ENCODE results near the gene SRRM3.
"Not testable (repeated sequence)": the region's sequence is repeated elsewhere in the genome, so short reads cannot be mapped to it uniquely, and the experiment has no call there.

The SRRM3 gene

GRCh38 chr7:76318488-76319353 is 117.0 kb downstream of the SRRM3 start:
- DNase-seq: peak; percentile 77

DNA sequence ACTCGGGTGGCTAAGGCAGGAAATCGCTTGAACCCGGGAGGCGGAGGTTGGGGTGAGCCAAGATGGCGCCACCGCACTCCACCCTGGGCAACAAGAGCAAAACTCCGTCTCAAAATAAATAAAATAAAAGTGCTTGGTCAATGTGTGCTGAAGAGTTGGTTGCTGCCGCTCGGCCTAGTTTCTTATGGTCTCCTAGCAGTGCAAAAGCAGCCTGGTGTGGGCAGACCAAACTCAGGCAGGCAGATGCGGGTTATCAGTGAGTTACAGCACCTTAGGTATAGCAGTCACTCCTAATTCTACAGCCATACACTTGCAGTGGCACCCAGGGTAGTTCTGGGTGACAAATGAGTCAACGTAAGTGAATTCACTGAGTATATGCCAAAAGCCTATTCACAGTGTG is 123.4 kb downstream of the SRRM3 start:
- DNase-seq: no peak

- no peak for DNase-seq
Observed at GRCh38 chr7:76325811-76326210, 124.1 kb downstream of the SRRM3 start.

GRCh38 chr7:76326646-76327233 is 125.0 kb downstream of the SRRM3 start:
- DNase-seq: no peak

DNA sequence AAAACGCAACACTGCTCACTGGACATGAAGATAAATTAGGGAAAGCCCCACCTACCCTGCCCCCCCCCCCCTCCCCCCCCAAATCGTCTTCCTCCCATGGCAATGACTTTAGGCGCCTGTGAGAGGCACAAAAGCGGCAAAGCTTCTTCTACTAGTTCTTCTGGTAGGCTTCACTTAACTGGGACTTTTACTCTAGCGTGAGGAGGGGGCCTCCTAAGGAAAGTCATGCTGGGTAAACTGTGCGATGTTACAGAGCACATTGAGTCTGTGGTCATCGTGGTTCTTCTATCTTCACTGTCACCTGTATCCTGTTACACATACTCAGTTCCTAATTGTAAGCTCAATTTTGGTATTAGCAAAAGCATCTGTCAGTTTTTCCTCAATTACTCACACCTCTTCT is 125.9 kb downstream of the SRRM3 start:
- DNase-seq: no peak

- DNase-seq: no peak
Observed at GRCh38 chr7:76328389-76328788, 126.7 kb downstream of the SRRM3 start.

GRCh38 chr7:76329479-76329878 is 127.8 kb downstream of the SRRM3 start:
- no peak for DNase-seq

- DNase-seq: no peak
Observed at GRCh38 chr7:76330261-76330660, 128.6 kb downstream of the SRRM3 start.

- DNase-seq: no peak
Observed at GRCh38 chr7:76330673-76331072, 129.0 kb downstream of the SRRM3 start.

GRCh38 chr7:76332078-76332477 is 130.4 kb downstream of the SRRM3 start:
- DNase-seq: no peak

GRCh38 chr7:76333511-76334101 is 131.9 kb downstream of the SRRM3 start:
- DNase-seq: no peak

DNA sequence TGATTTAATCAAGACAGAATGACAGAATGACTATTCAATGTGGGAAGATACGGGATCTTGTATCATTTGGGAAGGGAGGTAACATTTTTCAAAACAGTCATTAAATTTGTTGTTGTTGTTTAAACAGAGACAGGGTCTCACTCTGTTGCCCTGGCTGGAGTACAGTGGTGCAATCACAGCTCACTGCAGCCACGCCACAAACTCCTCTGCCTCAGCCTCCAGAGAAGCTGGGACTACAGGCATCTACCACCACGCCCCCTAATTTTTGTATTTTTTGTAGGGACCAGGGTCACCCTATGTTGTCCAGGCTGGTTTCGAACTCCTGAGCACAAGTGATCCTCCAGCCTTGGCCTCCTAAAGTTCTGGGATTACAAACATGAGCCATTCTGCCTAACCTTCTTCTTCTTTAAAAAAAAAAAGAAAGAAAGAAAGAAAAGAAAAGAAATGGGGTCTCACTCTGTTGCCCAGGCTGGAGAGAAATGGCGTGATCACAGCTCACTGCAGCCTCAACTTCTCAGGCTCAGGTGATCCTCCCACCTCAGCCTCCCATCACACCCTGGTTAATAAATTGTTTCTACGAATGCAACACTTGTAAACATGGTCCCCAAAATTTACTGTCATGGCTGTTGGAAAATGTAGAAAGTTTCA is 132.7 kb downstream of the SRRM3 start:
- DNase-seq: no peak

DNA sequence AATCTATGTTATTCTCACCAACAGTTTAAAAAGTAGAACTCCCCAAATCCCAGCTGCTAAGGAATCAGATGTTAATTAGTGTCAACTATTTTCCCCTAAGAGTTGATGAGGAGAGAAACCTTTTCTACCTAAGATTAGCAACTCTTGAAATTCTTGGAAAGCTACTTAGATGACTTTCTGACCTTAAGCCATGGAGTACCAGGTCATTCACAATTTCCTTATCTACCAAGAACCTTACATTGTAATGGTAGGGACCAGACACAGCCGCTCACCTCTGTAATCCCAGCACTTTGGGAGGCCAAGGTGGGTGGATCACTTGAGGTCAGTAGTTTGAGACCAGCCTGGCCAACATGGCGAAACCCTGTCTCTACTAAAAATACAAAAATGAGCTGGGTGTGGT is 133.7 kb downstream of the SRRM3 start:
- DNase-seq: not testable (repeated sequence)

DNA sequence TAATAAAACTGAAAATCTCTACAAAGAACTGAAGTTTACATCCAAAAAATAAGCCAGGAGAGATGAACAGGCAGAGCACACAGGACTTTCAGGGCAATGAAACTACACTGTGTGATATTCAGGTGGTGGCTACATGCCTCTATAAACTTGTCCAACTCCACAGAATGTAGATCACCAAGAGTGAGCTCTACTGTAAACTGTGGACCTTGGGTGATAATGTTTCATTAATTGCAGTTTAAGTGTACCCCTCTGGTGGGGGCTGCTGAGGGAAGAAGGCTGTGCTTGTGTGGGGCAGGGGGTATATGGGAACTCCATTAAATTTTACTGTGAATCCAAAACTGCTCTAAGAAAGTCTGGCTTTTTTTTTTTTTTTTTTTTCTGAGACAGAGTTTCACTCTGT is 134.4 kb downstream of the SRRM3 start:
- DNase-seq: no peak

Measured in CD4-positive, alpha-beta T cell treated with Interleukin-12 subunit alpha and Interleukin-12 subunit beta, for 1 hour (primary cell).